ENCODE data around the gene MEN1. TPM values are rescaled to one million over a fixed set of nuclear protein-coding genes. Genes with fewer than 3 reads are reported as not detected.
"Not testable (repeated sequence)": the region's sequence is repeated elsewhere in the genome, so short reads cannot be mapped to it uniquely, and the experiment has no call there.

MEN1 gene
- total RNA-seq, 1 experiment from 2014 or later = 5.3 TPM

GRCh38 chr11:64835616-64836447 lies 25.5 kb upstream of the MEN1 start:
- no peak for DNase-seq (ENCODE audit: low read depth)

GRCh38 chr11:64834723-64835615 lies 24.6 kb upstream of the MEN1 start:
- in situ Hi-C loops (cut with HindIII; ENCODE audit: low pct_unique_long_range_greater_than_20kb, low sequenced_read_pairs) = no loop called here
- peak; percentile 53 for DNase-seq (ENCODE audit: low read depth)

More at GRCh38 chr11:64835616-64836447, 25.5 kb upstream of the MEN1 start:
- in situ Hi-C loops (cut with HindIII; ENCODE audit: low pct_unique_long_range_greater_than_20kb, low sequenced_read_pairs) = no loop called here

DNA sequence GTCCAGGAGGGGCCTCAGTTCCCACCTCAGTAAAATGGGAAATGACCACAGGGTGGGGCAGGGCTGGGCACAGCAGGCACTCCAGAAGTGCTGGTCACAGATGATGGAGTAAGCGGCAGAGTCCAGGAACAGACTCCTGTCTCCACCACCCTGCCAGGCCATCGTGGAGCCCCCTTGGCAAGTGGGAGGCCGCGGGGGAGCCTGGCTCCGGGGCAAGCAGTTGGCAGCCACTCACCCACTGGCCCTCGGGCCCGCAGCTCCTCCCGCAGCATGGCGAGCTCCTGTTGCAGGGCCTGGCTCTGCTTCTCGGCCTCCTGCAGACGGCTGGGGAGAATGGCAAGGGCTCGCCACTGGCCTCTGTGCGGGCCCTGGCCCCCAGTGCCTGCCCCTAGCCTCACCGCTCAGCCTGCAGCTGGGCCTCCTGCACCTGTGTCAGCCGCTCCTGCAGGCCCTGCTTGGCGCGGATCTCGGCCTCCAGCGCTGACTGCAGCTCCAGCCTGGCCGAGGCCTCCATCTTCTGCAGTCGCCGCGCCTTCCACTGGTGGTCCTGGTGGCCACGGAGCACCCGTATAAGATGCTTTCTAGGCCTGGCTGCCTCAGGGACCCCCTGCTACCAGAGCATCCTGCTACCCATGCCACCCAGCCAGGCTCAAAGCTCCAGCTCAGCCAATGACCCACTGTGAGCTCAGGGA lies 23.8 kb upstream of the MEN1 start:
- in situ Hi-C loops (cut with HindIII; ENCODE audit: low pct_unique_long_range_greater_than_20kb, low sequenced_read_pairs) = no loop called here
- no peak for DNase-seq (ENCODE audit: low read depth)

- in situ Hi-C loops (cut with HindIII; ENCODE audit: low pct_unique_long_range_greater_than_20kb, low sequenced_read_pairs) = no loop called here
Measured at GRCh38 chr11:64833509-64833908, 23.2 kb upstream of the MEN1 start.

GRCh38 chr11:64833198-64833502 lies 22.8 kb upstream of the MEN1 start:
- in situ Hi-C loops (cut with HindIII; ENCODE audit: low pct_unique_long_range_greater_than_20kb, low sequenced_read_pairs) = no loop called here
- no peak for DNase-seq (ENCODE audit: low read depth)

More at GRCh38 chr11:64833509-64833908, 23.2 kb upstream of the MEN1 start:
- DNase-seq (ENCODE audit: low read depth) = no peak

GRCh38 chr11:64832467-64833197 lies 22.3 kb upstream of the MEN1 start:
- in situ Hi-C loops (cut with HindIII; ENCODE audit: low pct_unique_long_range_greater_than_20kb, low sequenced_read_pairs) = no loop called here
- no peak for DNase-seq (ENCODE audit: low read depth)

DNA sequence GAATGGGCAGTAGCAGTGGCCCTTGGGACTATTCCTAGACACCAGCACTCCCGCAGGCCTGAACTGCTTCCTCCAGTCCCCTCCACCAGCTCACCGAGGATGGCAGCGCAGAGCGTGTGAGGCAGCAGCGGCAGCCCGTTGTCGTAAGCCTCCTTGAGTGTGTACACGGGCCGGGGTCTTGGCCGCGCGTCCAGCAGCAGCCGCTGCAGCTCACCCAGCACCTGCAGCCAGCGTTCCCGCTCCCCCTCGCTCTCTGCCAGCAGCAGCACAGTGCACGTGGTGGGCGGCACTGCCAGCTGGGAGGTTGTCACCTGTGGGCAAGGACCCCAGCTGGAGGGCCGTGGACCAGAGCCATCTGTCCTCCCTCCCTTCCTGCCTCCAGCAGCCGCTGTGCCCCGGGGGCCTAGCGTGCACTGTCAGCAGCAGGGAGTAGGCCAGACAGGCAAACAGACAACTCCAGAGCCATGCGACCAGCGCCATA lies 21.1 kb upstream of the MEN1 start:
- in situ Hi-C loops (cut with HindIII; ENCODE audit: low pct_unique_long_range_greater_than_20kb, low sequenced_read_pairs) = no loop called here
- DNase-seq (ENCODE audit: low read depth) = no peak

DNA sequence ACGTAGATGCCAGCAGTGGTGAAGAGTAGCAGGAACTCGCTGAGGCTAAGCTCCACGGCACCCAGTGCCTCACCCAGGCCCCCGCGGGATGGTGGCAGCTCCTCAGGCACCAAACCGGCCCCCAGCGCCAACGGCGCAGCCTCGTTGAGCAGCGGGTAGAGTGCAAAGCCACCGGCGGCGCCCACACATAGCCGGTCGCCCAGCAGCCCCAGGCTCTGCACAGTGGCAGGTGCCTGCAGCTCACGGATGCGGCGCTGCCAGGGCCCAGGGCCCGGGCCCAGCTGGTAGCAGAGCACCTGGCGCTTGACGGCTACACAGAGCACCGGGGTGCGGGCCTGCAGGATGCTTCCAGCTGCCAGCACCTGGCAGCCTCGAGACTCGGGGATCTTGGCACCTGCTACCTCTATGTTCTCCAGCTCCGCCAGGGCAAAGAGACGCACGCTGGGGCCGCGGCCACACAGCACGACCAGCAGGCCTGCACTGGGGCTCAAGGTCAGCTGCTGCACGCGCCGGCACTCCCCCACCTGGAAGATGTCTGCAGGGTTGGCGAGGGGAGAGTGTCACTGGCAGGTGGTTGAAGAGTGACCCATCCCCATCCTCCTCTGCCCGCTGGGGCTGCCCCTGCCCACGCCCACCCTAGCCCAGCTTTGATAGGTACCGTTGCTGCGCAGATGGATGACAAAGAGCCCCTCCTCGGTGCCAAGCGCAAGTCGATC lies 19.3 kb upstream of the MEN1 start:
- no peak for DNase-seq (ENCODE audit: low read depth)
- in situ Hi-C loops (cut with HindIII; ENCODE audit: low pct_unique_long_range_greater_than_20kb, low sequenced_read_pairs) = no loop called here

GRCh38 chr11:64827451-64827839 lies 17.1 kb upstream of the MEN1 start:
- no peak for DNase-seq (ENCODE audit: low read depth)
- in situ Hi-C loops (cut with HindIII; ENCODE audit: low pct_unique_long_range_greater_than_20kb, low sequenced_read_pairs) = no loop called here

GRCh38 chr11:64826578-64827450 lies 16.5 kb upstream of the MEN1 start:
- DNase-seq (ENCODE audit: low read depth) = no peak
- in situ Hi-C loops (cut with HindIII; ENCODE audit: low pct_unique_long_range_greater_than_20kb, low sequenced_read_pairs) = no loop called here

DNA sequence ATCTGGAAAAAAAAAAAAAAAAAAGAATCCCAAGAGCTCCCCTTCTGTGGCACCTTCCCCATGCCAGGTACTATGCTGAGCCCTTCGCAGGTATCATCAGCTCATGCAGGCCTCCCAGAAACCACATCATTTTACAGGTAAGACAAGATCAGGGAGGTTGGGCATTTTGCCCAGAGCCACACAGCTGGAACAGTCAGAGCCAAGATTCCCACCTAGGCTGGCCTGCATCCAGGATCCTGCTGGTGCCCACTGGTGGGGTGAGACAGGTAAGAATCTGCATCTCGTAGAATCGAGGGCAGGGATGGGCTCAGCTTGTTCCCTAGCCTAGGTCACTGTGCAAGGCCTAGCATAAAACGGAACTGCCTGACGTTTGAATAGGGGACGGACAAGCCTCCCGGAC lies 15.7 kb upstream of the MEN1 start:
- DNase-seq (ENCODE audit: low read depth) = no peak
- in situ Hi-C loops (cut with HindIII; ENCODE audit: low pct_unique_long_range_greater_than_20kb, low sequenced_read_pairs) = no loop called here

- DNase-seq (ENCODE audit: low read depth) = no peak
- in situ Hi-C loops (cut with HindIII; ENCODE audit: low pct_unique_long_range_greater_than_20kb, low sequenced_read_pairs) = no loop called here
Measured at GRCh38 chr11:64823568-64824119, 13.3 kb upstream of the MEN1 start.

DNA sequence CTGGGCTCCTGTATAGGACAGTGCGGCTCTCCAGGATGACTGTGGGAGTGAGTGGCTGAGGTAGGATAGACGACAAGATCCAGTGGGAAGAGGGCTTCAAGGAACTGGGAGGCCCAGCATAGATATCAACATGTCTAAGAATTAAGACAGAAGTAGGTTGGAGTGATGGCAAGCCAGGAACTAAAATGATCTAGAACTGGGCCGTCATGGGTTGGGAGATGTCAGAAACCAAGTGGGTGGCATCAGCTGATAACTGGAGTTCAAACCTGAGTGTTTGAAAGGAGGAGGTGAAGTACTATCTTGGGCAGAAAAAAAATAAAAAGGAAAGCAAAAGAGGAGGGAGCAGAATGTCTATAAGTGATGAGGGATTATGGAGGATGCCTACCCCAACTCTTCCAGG lies 7.1 kb upstream of the MEN1 start:
- in situ Hi-C loops (cut with HindIII; ENCODE audit: low pct_unique_long_range_greater_than_20kb, low sequenced_read_pairs) = no loop called here
- DNase-seq (ENCODE audit: low read depth) = no peak

- not testable (repeated sequence) for DNase-seq (ENCODE audit: low read depth)
Measured at GRCh38 chr11:64815433-64815832, 5.1 kb upstream of the MEN1 start.

GRCh38 chr11:64814712-64815187 lies 4.4 kb upstream of the MEN1 start:
- peak; percentile 36 for DNase-seq (ENCODE audit: low read depth)
- in situ Hi-C loops (cut with HindIII; ENCODE audit: low pct_unique_long_range_greater_than_20kb, low sequenced_read_pairs) = no loop called here

More at GRCh38 chr11:64815433-64815832, 5.1 kb upstream of the MEN1 start:
- in situ Hi-C loops (cut with HindIII; ENCODE audit: low pct_unique_long_range_greater_than_20kb, low sequenced_read_pairs) = not testable (repeated sequence)

GRCh38 chr11:64813826-64814225 lies 3.5 kb upstream of the MEN1 start:
- no peak for DNase-seq (ENCODE audit: low read depth)
- in situ Hi-C loops (cut with HindIII; ENCODE audit: low pct_unique_long_range_greater_than_20kb, low sequenced_read_pairs) = no loop called here

All from Caki2 (cell line).